ENCODE data around the gene METTL13. TPM values are rescaled to one million over a fixed set of nuclear protein-coding genes. Genes with fewer than 3 reads are reported as not detected.

METTL13 gene
- polyA plus RNA-seq, 1 experiment: 25.9 TPM

GRCh38 chr1:171762143-171762563 lies 19.3 kb upstream of the METTL13 start:
- CTCF ChIA-PET: interaction anchor here (2.0 kb wide), 1 partner anchor 19 kb away, joined by 6 read pairs; the partner anchor contains the start of gene METTL13
- TF ChIP-seq, protein P1, sequence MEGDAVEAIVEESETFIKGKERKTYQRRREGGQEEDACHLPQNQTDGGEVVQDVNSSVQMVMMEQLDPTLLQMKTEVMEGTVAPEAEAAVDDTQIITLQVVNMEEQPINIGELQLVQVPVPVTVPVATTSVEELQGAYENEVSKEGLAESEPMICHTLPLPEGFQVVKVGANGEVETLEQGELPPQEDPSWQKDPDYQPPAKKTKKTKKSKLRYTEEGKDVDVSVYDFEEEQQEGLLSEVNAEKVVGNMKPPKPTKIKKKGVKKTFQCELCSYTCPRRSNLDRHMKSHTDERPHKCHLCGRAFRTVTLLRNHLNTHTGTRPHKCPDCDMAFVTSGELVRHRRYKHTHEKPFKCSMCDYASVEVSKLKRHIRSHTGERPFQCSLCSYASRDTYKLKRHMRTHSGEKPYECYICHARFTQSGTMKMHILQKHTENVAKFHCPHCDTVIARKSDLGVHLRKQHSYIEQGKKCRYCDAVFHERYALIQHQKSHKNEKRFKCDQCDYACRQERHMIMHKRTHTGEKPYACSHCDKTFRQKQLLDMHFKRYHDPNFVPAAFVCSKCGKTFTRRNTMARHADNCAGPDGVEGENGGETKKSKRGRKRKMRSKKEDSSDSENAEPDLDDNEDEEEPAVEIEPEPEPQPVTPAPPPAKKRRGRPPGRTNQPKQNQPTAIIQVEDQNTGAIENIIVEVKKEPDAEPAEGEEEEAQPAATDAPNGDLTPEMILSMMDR (IDR thresholded peaks at IDR 0.05; ENCODE audit: insufficient read depth, low read depth, low read length): no peak
- DNase-seq (ENCODE audit: low read depth): no peak
- Histone ChIP-seq H3K4me3 (ENCODE audit: low read depth, low read length) (no peak overlapping the region), H3K36me3 (ENCODE audit: control insufficient read depth, insufficient read depth, low read length) (no peaks in the 10 kb centered on the region), H3K27me3 (ENCODE audit: control insufficient read depth, insufficient read depth, low read length) (no peaks in the 10 kb centered on the region)
- POLR2A ChIA-PET: no interaction called here

DNA sequence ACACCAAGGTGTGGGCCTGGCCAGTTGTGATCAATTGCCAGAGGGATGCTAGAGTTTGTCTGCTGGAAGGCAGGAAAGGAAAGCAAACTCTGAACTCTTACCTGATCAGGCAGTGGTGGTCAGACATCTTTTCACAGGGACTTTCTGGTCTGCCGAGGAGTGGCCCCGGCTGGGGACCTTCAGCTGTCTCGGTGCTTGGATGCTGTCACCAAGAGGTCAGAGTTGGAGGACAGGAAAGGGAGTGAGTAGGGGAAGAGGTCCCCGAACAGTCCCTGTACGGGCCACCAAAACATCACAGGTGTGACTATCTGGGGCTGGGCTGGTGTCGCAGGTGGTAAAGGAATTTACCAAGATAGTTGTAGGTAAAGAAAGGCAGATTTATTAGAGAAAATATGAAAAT lies 17.7 kb upstream of the METTL13 start:
- CTCF ChIA-PET: no interaction called here
- Histone ChIP-seq H3K36me3 (ENCODE audit: control insufficient read depth, insufficient read depth, low read length) (no peaks in the 10 kb centered on the region), H3K27me3 (ENCODE audit: control insufficient read depth, insufficient read depth, low read length) (no peaks in the 10 kb centered on the region), H3K4me3 (ENCODE audit: low read depth, low read length) (no peak overlapping the region)
- POLR2A ChIA-PET: interaction anchor here (0.6 kb wide), 1 partner anchor 431 kb away, joined by 4 read pairs; no protein-coding TSS in a partner anchor
- TF ChIP-seq, protein P1 (IDR thresholded peaks at IDR 0.05; ENCODE audit: insufficient read depth, low read depth, low read length): no peak
- no peak for DNase-seq (ENCODE audit: low read depth)

- TF ChIP-seq, protein P1 (IDR thresholded peaks at IDR 0.05; ENCODE audit: insufficient read depth, low read depth, low read length): no peak
- Histone ChIP-seq H3K27me3 (ENCODE audit: control insufficient read depth, insufficient read depth, low read length) (no peaks in the 10 kb centered on the region), H3K36me3 (ENCODE audit: control insufficient read depth, insufficient read depth, low read length) (no peaks in the 10 kb centered on the region), H3K4me3 (ENCODE audit: low read depth, low read length) (no peak overlapping the region)
- DNase-seq (ENCODE audit: low read depth): no peak
- CTCF ChIA-PET: interaction anchor here (0.8 kb wide), 1 partner anchor 198 kb away, joined by 3 read pairs; no protein-coding TSS in a partner anchor
- POLR2A ChIA-PET: no interaction called here
Observed at GRCh38 chr1:171769171-171769570, 12.3 kb upstream of the METTL13 start.

- Histone ChIP-seq H3K27me3 (ENCODE audit: control insufficient read depth, insufficient read depth, low read length) (no peaks in the 10 kb centered on the region), H3K36me3 (ENCODE audit: control insufficient read depth, insufficient read depth, low read length) (no peaks in the 10 kb centered on the region), H3K4me3 (ENCODE audit: low read depth, low read length) (no peak overlapping the region)
- CTCF ChIA-PET: no interaction called here
- DNase-seq (ENCODE audit: low read depth): no peak
- TF ChIP-seq, protein P1 (IDR thresholded peaks at IDR 0.05; ENCODE audit: insufficient read depth, low read depth, low read length): no peak
- POLR2A ChIA-PET: no interaction called here
Observed at GRCh38 chr1:171769754-171770153, 11.7 kb upstream of the METTL13 start.

- Histone ChIP-seq H3K36me3 (ENCODE audit: control insufficient read depth, insufficient read depth, low read length) (no peaks in the 10 kb centered on the region), H3K4me3 (ENCODE audit: low read depth, low read length) (no peak overlapping the region), H3K27me3 (ENCODE audit: control insufficient read depth, insufficient read depth, low read length) (no peaks in the 10 kb centered on the region)
- no peak for DNase-seq (ENCODE audit: low read depth)
- POLR2A ChIA-PET: no interaction called here
- CTCF ChIA-PET: interaction anchor here (0.8 kb wide), 1 partner anchor 127 kb away, joined by 3 read pairs; no protein-coding TSS in a partner anchor
- TF ChIP-seq, protein P1 (IDR thresholded peaks at IDR 0.05; ENCODE audit: insufficient read depth, low read depth, low read length): no peak
Observed at GRCh38 chr1:171772312-171772711, 9.1 kb upstream of the METTL13 start.
